ENCODE data around the gene IL15. TPM values are rescaled to one million over a fixed set of nuclear protein-coding genes. Genes with fewer than 3 reads are reported as not detected.
A peak's percentile ranks its signal among the peaks of the same experiment; 100 is the strongest.
"Not testable (repeated sequence)": the region's sequence is repeated elsewhere in the genome, so short reads cannot be mapped to it uniquely, and the experiment has no call there.

The IL15 gene
- total RNA-seq, 1 donor from 2014 or later: 3.7 TPM

- no peak overlapping the region for H3K4me3 ChIP-seq (ENCODE audit: low read depth, low read length)
- no peak for DNase-seq (ENCODE audit: low read depth)
- no peak for TF ChIP-seq CTCF (conservative IDR thresholded peaks at IDR 0.05; ENCODE audit: low read depth, low read length)
Observed at GRCh38 chr4:141610365-141610764, 26.0 kb upstream of the IL15 start.

DNA sequence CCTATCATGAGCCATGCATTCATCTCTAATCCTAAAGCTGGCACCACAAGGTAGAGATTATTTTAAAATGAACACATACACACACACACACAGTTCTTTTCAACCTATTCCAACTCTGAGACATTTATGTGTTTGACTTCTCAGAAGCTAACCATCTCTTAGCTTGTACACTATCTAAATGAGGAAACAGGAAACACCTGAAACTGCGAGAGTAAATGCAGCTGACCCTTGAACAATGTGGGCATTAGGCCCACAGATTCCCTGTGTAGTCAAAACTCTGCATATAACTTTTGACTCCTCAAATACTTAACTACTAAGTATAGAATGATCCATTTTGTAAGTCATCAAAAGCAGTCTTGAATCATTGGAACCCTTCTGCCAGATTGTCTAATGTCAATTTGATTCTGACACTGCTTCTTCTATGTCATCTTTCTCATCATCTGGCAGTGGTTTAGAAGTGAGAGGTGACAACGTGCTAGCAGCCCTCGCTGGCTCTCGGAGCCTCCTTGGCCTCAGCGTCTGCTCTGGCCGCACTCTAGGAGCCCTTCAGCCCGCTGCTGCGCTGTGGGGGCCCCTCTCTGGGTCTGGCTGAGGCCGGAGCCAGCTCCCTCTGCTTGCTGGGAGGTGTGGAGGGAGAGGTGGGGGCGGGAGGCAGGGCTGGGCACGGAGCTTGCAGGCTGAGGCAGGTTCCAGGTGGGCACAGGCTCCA lies 21.4 kb upstream of the IL15 start:
- no peak for TF ChIP-seq CTCF (conservative IDR thresholded peaks at IDR 0.05; ENCODE audit: low read depth, low read length)
- DNase-seq (ENCODE audit: low read depth): no peak
- H3K4me3 ChIP-seq (ENCODE audit: low read depth, low read length): no peak overlapping the region

DNA sequence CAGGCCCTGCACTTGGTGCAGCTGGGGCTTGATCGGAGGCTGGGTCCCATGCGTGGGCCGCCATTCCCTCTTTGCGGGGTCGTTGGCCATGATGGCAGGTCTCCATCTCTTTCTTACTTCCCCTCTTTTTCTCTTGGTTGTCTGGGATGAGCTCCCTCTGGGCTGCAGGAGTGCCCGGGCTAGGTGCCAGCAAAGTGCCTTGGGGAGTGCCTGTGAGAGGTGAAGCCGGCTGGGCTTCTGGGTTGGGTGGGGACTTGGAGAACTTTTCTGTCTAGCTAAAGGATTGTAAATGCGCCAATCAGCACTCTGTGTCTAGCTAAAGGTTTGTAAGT lies 20.8 kb upstream of the IL15 start:
- not testable (repeated sequence) for DNase-seq (ENCODE audit: low read depth); H3K4me3 ChIP-seq (ENCODE audit: low read depth, low read length)

GRCh38 chr4:141620715-141621114 lies 15.7 kb upstream of the IL15 start:
- DNase-seq (ENCODE audit: low read depth): no peak
- H3K4me3 ChIP-seq (ENCODE audit: low read depth, low read length): no peak overlapping the region
- TF ChIP-seq CTCF (conservative IDR thresholded peaks at IDR 0.05; ENCODE audit: low read depth, low read length): no peak

DNA sequence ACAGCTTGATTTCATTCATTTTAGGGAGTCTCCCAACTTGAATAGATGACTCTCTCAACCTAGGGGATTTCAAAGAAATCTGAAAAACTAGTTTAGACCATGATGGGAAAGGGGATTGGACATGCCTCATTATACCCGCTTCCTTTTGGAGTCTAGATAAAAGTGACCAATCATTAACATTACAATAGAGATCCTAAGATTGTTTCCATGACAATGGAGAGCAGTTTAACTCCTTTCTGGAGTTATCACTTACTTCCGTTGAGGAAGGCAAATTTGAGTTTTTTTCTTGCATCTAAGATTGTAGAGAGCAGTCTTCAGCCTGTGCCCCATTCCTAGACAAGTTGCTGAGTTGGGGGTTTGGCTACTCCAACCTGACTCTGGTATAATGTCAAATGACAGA lies 11.4 kb upstream of the IL15 start:
- no peak for DNase-seq (ENCODE audit: low read depth)
- TF ChIP-seq CTCF (conservative IDR thresholded peaks at IDR 0.05; ENCODE audit: low read depth, low read length): no peak
- H3K4me3 ChIP-seq (ENCODE audit: low read depth, low read length): no peak overlapping the region

- no peak for TF ChIP-seq CTCF (conservative IDR thresholded peaks at IDR 0.05; ENCODE audit: low read depth, low read length)
- DNase-seq (ENCODE audit: low read depth): no peak
- H3K4me3 ChIP-seq (ENCODE audit: low read depth, low read length): no peak overlapping the region
Observed at GRCh38 chr4:141630854-141631253, 5.5 kb upstream of the IL15 start.

DNA sequence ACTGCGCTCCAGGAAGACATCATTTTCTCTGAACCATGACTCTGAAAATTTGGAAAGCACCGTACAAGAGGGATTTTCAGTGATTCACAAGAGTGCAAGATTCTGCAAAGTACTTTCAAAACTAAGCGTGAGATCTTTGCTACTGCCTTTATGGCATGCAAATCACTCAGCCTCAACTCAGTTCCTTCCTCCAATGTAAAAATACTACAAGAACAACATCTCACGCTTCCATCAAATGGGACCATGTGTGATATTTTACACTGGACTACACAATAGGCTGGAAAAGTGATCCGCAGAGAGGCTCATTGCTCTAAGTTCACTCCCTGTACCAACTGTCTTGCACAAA lies 674 bp upstream of the IL15 start:
- no peak for TF ChIP-seq CTCF (conservative IDR thresholded peaks at IDR 0.05; ENCODE audit: low read depth, low read length)
- DNase-seq (ENCODE audit: low read depth): no peak
- H3K4me3 ChIP-seq (ENCODE audit: low read depth, low read length): peak overlapping the region; percentile 85

Data from epithelial cell of proximal tubule (primary cell).